ENCODE measurements around the gene FAM20A.

- no peak for TF ChIP-seq CTCF (conservative IDR thresholded peaks at IDR 0.05)
- no peak for TF ChIP-seq EZH2 (IDR thresholded peaks at IDR 0.05; ENCODE audit: low read depth)
Observed at GRCh38 chr17:68600067-68600930, 868 bp downstream of the FAM20A start.

Data from PC-9 (cell line).